ENCODE results near the gene SNTG2.
"Not testable (repeated sequence)": the region's sequence is repeated elsewhere in the genome, so short reads cannot be mapped to it uniquely, and the experiment has no call there.

DNA sequence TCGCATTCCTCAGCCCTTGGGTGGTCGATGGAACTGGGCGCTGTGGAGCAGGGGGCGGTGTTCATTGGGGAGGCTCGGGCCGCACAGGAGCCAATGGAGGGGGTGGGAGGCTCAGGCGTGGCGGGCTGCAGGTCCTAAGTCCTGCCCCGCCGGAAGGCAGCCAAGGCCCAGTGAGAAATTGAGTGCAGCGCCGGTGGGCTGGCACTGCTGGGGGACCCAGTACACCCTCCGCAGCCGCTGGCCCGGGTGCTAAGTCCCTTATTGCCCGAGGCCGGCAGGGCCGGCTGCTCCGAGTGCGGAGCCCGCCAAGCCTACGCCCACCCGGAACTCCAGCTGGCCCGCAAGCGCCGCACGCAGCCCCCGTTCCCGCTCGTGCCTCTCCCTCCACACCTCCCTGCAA is 278.9 kb downstream of the SNTG2 start:
- TF ChIP-seq, protein P1, sequence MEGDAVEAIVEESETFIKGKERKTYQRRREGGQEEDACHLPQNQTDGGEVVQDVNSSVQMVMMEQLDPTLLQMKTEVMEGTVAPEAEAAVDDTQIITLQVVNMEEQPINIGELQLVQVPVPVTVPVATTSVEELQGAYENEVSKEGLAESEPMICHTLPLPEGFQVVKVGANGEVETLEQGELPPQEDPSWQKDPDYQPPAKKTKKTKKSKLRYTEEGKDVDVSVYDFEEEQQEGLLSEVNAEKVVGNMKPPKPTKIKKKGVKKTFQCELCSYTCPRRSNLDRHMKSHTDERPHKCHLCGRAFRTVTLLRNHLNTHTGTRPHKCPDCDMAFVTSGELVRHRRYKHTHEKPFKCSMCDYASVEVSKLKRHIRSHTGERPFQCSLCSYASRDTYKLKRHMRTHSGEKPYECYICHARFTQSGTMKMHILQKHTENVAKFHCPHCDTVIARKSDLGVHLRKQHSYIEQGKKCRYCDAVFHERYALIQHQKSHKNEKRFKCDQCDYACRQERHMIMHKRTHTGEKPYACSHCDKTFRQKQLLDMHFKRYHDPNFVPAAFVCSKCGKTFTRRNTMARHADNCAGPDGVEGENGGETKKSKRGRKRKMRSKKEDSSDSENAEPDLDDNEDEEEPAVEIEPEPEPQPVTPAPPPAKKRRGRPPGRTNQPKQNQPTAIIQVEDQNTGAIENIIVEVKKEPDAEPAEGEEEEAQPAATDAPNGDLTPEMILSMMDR (IDR thresholded peaks at IDR 0.05) = not testable (repeated sequence)
- not testable (repeated sequence) for TF ChIP-seq MYBL2 (CRISPR knock-in tag; IDR thresholded peaks at IDR 0.05); MXD4 (CRISPR knock-in tag; IDR thresholded peaks at IDR 0.05; ENCODE audit: borderline replicate concordance); MAX (CRISPR knock-in tag; IDR thresholded peaks at IDR 0.05); JUN (CRISPR knock-in tag; IDR thresholded peaks at IDR 0.05)
